ENCODE measurements around the gene KLK1. TPM values are rescaled to one million over a fixed set of nuclear protein-coding genes. Genes with fewer than 3 reads are reported as not detected.

The KLK1 gene
- total RNA-seq (under 1 TPM in 3 of 5 donors, not detected in 2; 0.59 to 0.96 (median 0.60) TPM), total RNA-seq (0 to 0.21 (median 0) reads per million in 29 experiments)
- total RNA-seq (2013), result not detected

DNA sequence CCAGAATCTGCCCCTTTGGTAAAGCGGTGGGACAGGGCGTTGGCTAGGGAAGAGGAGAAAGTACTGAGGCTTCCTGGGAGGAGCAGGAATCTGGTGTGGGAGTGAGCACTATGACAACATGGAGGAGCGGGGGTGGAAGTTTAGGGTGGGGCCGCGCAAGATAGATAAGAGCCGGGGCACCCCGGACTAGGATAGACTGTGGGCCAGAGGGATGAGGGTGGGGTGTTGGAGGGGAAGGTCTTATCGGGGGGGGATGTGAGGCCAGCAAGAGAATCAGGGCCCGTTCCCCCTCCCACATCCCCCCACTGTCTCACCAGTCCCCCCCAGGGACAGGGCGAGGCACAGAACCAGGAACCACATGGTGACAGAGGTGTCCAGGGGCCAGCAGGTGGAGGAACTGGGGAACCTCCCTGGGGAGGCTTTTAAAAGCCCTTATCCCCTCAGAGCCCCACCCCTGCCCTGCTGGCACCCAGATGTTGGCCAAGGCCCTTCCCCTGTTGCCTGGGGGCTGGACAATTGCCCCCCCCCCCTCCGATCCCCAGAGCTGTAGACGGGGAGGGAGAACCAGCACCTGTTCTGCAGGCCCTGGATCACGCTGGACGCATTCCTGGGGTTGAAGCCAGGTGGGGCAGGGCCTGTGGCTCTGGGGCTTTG is at the start of gene KLK1:
Gene KLK1 (minus strand): TSS at position 399 of the 654 bp plus-strand sequence. CDS start 39 bp downstream, at position 360.
- no peaks in the 10 kb centered on the region for H3K9me3 ChIP-seq
- no peaks in the 10 kb centered on the region for H3K36me3 ChIP-seq (ENCODE audit: control insufficient read depth in 2 of 2, extremely low read depth in 1 of 2, insufficient read depth in 1 of 2, low read length in 1 of 2)
- no peak for ATAC-seq (replicated peaks in 1 of 4)
- H3K9me3 Mint-ChIP-seq, result no peaks in the 10 kb centered on the region
- peak within 1 kb of the TSS in 1 of 2 donors; percentile 48 for H3K27ac Mint-ChIP-seq
- WGBS (ENCODE audit: insufficient coverage), result 79% methylated on average over 7 of the region's 14 CpGs
- no peak within 1 kb of the TSS for H3K4me3 Mint-ChIP-seq
- no peaks in the 10 kb centered on the region for H3K36me3 Mint-ChIP-seq
- POLR2A ChIA-PET, result no interaction called here
- H3K4me1 ChIP-seq (ENCODE audit: control insufficient read depth in 1 of 2, extremely low read depth in 1 of 2, insufficient read depth in 2 of 2, low read length in 2 of 2), result peaks cover 0 to 11% of the 10 kb centered on the region in 2 experiments
- H3K27me3 Mint-ChIP-seq, result peaks cover 65 to 68% of the 10 kb centered on the region in 2 donors
- no peak within 1 kb of the TSS for H3K27ac ChIP-seq (ENCODE audit: low read length)
- H3K4me1 Mint-ChIP-seq, result peaks cover 18 to 26% (median 23%) of the 10 kb centered on the region in 3 donors
- H3K27me3 ChIP-seq (replicated peaks in 1 of 2; ENCODE audit: control insufficient read depth in 2 of 2, extremely low read depth in 1 of 2, insufficient read depth in 2 of 2, low read length in 1 of 2), result peaks cover 3 to 74% of the 10 kb centered on the region in 2 experiments
- no peak within 1 kb of the TSS for H3K4me3 ChIP-seq (ENCODE audit: control insufficient read depth in 1 of 2, extremely low read depth in 1 of 2, low read length in 1 of 2)
- DNase-seq, result no peak
- CTCF ChIA-PET, result interaction anchor here in 1 of 2 donors (0.5 kb wide), 1 partner anchor 281 kb away, joined by 3 read pairs; no protein-coding TSS in a partner anchor

DNA sequence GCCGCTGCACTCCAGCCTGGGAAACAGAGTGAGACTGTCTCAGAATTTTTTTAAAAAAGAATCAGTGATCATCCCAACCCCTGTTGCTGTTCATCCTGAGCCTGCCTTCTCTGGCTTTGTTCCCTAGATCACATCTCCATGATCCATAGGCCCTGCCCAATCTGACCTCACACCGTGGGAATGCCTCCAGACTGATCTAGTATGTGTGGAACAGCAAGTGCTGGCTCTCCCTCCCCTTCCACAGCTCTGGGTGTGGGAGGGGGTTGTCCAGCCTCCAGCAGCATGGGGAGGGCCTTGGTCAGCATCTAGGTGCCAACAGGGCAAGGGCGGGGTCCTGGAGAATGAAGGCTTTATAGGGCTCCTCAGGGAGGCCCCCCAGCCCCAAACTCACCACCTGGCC is 49.5 kb upstream of the KLK1 start, which contains the start of gene KLK2:
Gene KLK2 (plus strand): TSS at position 384 of the 400 bp plus-strand sequence. CDS start 35 bp downstream, outside the sequence.
- ChIA-PET POLR2A (no interaction called here), CTCF (no interaction called here)
- ATAC-seq (replicated peaks in 1 of 4) (no peak), DNase-seq (no peak)
- Mint-ChIP-seq H3K27me3 (peaks cover 24 to 31% of the 10 kb centered on the region in 2 donors), H3K36me3 (no peaks in the 10 kb centered on the region), H3K4me3 (no peak within 1 kb of the TSS), H3K4me1 (no peaks in the 10 kb centered on the region), H3K9me3 (no peaks in the 10 kb centered on the region), H3K27ac (no peak within 1 kb of the TSS)
- WGBS (ENCODE audit: insufficient coverage), result 100% methylated on average over 1 of the region's 3 CpGs
- Histone ChIP-seq H3K27me3 (replicated peaks in 1 of 2; ENCODE audit: control insufficient read depth in 2 of 2, extremely low read depth in 1 of 2, insufficient read depth in 2 of 2, low read length in 1 of 2) (peaks cover 0 to 49% of the 10 kb centered on the region in 2 experiments), H3K36me3 (ENCODE audit: control insufficient read depth in 2 of 2, extremely low read depth in 1 of 2, insufficient read depth in 1 of 2, low read length in 1 of 2) (no peaks in the 10 kb centered on the region), H3K9me3 (no peaks in the 10 kb centered on the region), H3K4me3 (ENCODE audit: control insufficient read depth in 1 of 2, extremely low read depth in 1 of 2, low read length in 1 of 2) (no peak within 1 kb of the TSS), H3K27ac (ENCODE audit: low read length) (no peak within 1 kb of the TSS), H3K4me1 (ENCODE audit: control insufficient read depth in 1 of 2, extremely low read depth in 1 of 2, insufficient read depth in 2 of 2, low read length in 2 of 2) (no peaks in the 10 kb centered on the region)

DNA sequence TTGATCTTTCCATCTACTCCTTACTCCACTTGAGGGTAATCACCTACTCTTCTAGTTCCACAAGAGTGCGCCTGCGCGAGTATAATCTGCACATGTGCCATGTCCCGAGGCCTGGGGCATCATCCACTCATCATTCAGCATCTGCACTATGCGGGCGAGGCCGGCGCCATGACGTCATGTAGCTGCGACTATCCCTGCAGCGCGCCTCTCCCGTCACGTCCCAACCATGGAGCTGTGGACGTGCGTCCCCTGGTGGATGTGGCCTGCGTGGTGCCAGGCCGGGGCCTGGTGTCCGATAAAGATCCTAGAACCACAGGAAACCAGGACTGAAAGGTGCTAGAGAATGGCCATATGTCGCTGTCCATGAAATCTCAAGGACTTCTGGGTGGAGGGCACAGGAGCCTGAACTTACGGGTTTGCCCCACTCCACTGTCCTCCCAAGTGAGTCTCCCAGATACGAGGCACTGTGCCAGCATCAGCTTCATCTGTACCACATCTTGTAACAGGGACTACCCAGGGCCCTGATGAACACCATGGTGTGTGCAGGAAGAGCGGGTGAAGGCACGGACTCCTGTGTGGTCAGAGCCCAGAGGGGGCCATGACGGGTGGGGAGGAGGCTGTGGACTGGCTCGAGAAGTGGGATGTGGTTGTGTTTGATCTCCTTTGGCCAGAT is 47.0 kb upstream of the KLK1 start:
- CTCF ChIA-PET, result no interaction called here
- no peak overlapping the region for H3K4me3 Mint-ChIP-seq
- no peaks in the 10 kb centered on the region for H3K4me1 Mint-ChIP-seq
- H3K27ac Mint-ChIP-seq, result no peak overlapping the region
- POLR2A ChIA-PET, result no interaction called here
- ATAC-seq (replicated peaks in 1 of 4) (no peak), DNase-seq (no peak)
- Histone ChIP-seq H3K27me3 (replicated peaks in 1 of 2; ENCODE audit: control insufficient read depth in 2 of 2, extremely low read depth in 1 of 2, insufficient read depth in 2 of 2, low read length in 1 of 2) (peaks cover 0 to 27% of the 10 kb centered on the region in 2 experiments), H3K4me3 (ENCODE audit: control insufficient read depth in 1 of 2, extremely low read depth in 1 of 2, low read length in 1 of 2) (no peak overlapping the region), H3K36me3 (ENCODE audit: control insufficient read depth in 2 of 2, extremely low read depth in 1 of 2, insufficient read depth in 1 of 2, low read length in 1 of 2) (no peaks in the 10 kb centered on the region), H3K4me1 (ENCODE audit: control insufficient read depth in 1 of 2, extremely low read depth in 1 of 2, insufficient read depth in 2 of 2, low read length in 2 of 2) (no peaks in the 10 kb centered on the region), H3K27ac (ENCODE audit: low read length) (no peak overlapping the region), H3K9me3 (no peaks in the 10 kb centered on the region)
- no peaks in the 10 kb centered on the region for H3K9me3 Mint-ChIP-seq
- H3K36me3 Mint-ChIP-seq, result no peaks in the 10 kb centered on the region
- H3K27me3 Mint-ChIP-seq, result peaks cover 37 to 47% of the 10 kb centered on the region in 2 donors
- WGBS (ENCODE audit: insufficient coverage), result 54% methylated on average over 24 of the region's 26 CpGs

DNA sequence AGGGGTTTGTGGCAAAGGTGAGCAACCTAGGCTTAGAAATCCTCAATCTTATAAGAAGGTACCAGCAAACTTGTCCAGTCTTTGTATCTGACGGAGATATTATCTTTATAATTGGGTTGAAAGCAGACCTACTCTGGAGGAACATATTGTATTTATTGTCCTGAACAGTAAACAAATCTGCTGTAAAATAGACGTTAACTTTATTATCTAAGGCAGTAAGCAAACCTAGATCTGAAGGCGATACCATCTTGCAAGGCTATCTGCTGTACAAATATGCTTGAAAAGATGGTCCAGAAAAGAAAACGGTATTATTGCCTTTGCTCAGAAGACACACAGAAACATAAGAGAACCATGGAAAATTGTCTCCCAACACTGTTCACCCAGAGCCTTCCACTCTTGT is 45.9 kb upstream of the KLK1 start:
- no peaks in the 10 kb centered on the region for H3K4me1 ChIP-seq (ENCODE audit: control insufficient read depth in 1 of 2, extremely low read depth in 1 of 2, insufficient read depth in 2 of 2, low read length in 2 of 2)
- peaks cover 0 to 18% of the 10 kb centered on the region in 2 experiments for H3K27me3 ChIP-seq (replicated peaks in 1 of 2; ENCODE audit: control insufficient read depth in 2 of 2, extremely low read depth in 1 of 2, insufficient read depth in 2 of 2, low read length in 1 of 2)
- DNase-seq, result no peak
- H3K9me3 Mint-ChIP-seq, result no peaks in the 10 kb centered on the region
- no peak overlapping the region for H3K4me3 ChIP-seq (ENCODE audit: control insufficient read depth in 1 of 2, extremely low read depth in 1 of 2, low read length in 1 of 2)
- no peaks in the 10 kb centered on the region for H3K36me3 Mint-ChIP-seq
- H3K4me1 Mint-ChIP-seq, result no peaks in the 10 kb centered on the region
- ChIA-PET POLR2A (no interaction called here), CTCF (no interaction called here)
- no peak overlapping the region for H3K4me3 Mint-ChIP-seq
- no peak for ATAC-seq (replicated peaks in 1 of 4)
- H3K9me3 ChIP-seq, result no peaks in the 10 kb centered on the region
- H3K27ac ChIP-seq (ENCODE audit: low read length), result no peak overlapping the region
- WGBS (ENCODE audit: insufficient coverage), result 71% methylated on average over 1 of the region's 4 CpGs
- no peaks in the 10 kb centered on the region for H3K36me3 ChIP-seq (ENCODE audit: control insufficient read depth in 2 of 2, extremely low read depth in 1 of 2, insufficient read depth in 1 of 2, low read length in 1 of 2)
- no peak overlapping the region for H3K27ac Mint-ChIP-seq
- peaks cover 40 to 47% of the 10 kb centered on the region in 2 donors for H3K27me3 Mint-ChIP-seq

DNA sequence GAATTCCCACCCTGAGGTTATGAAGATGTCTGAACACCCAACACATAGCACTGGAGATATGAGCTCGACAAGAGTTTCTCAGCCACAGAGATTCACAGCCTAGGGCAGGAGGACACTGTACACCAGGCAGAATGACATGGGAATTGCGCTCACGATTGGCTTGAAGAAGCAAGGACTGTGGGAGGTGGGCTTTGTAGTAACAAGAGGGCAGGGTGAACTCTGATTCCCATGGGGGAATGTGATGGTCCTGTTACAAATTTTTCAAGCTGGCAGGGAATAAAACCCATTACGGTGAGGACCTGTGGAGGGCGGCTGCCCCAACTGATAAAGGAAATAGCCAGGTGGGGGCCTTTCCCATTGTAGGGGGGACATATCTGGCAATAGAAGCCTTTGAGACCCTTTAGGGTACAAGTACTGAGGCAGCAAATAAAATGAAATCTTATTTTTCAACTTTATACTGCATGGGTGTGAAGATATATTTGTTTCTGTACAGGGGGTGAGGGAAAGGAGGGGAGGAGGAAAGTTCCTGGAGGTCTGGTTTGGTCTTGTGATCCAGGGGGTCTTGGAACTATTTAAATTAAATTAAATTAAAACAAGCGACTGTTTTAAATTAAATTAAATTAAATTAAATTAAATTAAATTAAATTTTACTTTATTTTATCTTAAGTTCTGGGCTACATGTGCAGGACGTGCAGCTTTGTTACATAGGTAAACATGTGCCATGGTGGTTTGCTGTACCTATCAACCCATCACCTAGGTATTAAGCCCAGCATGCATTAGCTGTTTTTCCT is 38.1 kb upstream of the KLK1 start:
- CTCF ChIA-PET, result no interaction called here
- WGBS (ENCODE audit: insufficient coverage), result 86% methylated on average over 4 of the region's 7 CpGs
- peaks cover 51 to 52% of the 10 kb centered on the region in 2 donors for H3K27me3 Mint-ChIP-seq

DNA sequence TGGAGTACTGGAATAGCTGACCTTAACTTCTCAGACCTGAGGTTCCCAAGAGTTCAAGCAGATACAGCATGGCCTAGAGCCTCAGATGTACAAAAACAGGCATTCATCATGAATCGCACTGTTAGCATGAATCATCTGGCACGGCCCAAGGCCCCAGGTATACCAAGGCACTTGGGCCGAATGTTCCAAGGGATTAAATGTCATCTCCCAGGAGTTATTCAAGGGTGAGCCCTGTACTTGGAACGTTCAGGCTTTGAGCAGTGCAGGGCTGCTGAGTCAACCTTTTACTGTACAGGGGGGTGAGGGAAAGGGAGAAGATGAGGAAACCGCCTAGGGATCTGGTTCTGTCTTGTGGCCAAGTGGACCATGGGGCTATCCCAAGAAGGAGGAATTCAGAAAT is 37.4 kb upstream of the KLK1 start:
- Mint-ChIP-seq H3K27me3 (peaks cover 52 to 54% of the 10 kb centered on the region in 2 donors), H3K27ac (no peak overlapping the region), H3K4me3 (no peak overlapping the region), H3K4me1 (no peaks in the 10 kb centered on the region), H3K9me3 (peaks cover 0 to 16% (median 14%) of the 10 kb centered on the region in 3 donors), H3K36me3 (no peaks in the 10 kb centered on the region)
- peaks cover 3 to 38% of the 10 kb centered on the region in 2 experiments for H3K27me3 ChIP-seq (replicated peaks in 1 of 2; ENCODE audit: control insufficient read depth in 2 of 2, extremely low read depth in 1 of 2, insufficient read depth in 2 of 2, low read length in 1 of 2)
- H3K36me3 ChIP-seq (ENCODE audit: control insufficient read depth in 2 of 2, extremely low read depth in 1 of 2, insufficient read depth in 1 of 2, low read length in 1 of 2), result no peaks in the 10 kb centered on the region
- no peaks in the 10 kb centered on the region for H3K9me3 ChIP-seq
- POLR2A ChIA-PET, result no interaction called here
- H3K4me1 ChIP-seq (ENCODE audit: control insufficient read depth in 1 of 2, extremely low read depth in 1 of 2, insufficient read depth in 2 of 2, low read length in 2 of 2), result no peaks in the 10 kb centered on the region
- CTCF ChIA-PET, result interaction anchor here in 1 of 2 donors (0.6 kb wide), 1 partner anchor 33 kb away, joined by 11 read pairs; no protein-coding TSS in a partner anchor
- WGBS (ENCODE audit: insufficient coverage), result 80% methylated on average over 4 of the region's 5 CpGs
- no peak overlapping the region for H3K27ac ChIP-seq (ENCODE audit: low read length)
- no peak for DNase-seq
- ATAC-seq (replicated peaks in 1 of 4), result no peak
- H3K4me3 ChIP-seq (ENCODE audit: control insufficient read depth in 1 of 2, extremely low read depth in 1 of 2, low read length in 1 of 2), result no peak overlapping the region

More for the DNA sequence above, 38.1 kb upstream of the KLK1 start:
- no peaks in the 10 kb centered on the region for H3K36me3 Mint-ChIP-seq
- ATAC-seq (replicated peaks in 1 of 4) (no peak), DNase-seq (no peak)
- H3K9me3 Mint-ChIP-seq, result peaks cover 0 to 16% (median 14%) of the 10 kb centered on the region in 3 donors
- H3K9me3 ChIP-seq, result no peaks in the 10 kb centered on the region
- peaks cover 3 to 34% of the 10 kb centered on the region in 2 experiments for H3K27me3 ChIP-seq (replicated peaks in 1 of 2; ENCODE audit: control insufficient read depth in 2 of 2, extremely low read depth in 1 of 2, insufficient read depth in 2 of 2, low read length in 1 of 2)
- POLR2A ChIA-PET, result no interaction called here
- no peak overlapping the region for H3K4me3 Mint-ChIP-seq
- no peaks in the 10 kb centered on the region for H3K4me1 Mint-ChIP-seq
- no peak overlapping the region for H3K4me3 ChIP-seq (ENCODE audit: control insufficient read depth in 1 of 2, extremely low read depth in 1 of 2, low read length in 1 of 2)
- H3K36me3 ChIP-seq (ENCODE audit: control insufficient read depth in 2 of 2, extremely low read depth in 1 of 2, insufficient read depth in 1 of 2, low read length in 1 of 2), result no peaks in the 10 kb centered on the region
- H3K27ac Mint-ChIP-seq, result no peak overlapping the region
- no peaks in the 10 kb centered on the region for H3K4me1 ChIP-seq (ENCODE audit: control insufficient read depth in 1 of 2, extremely low read depth in 1 of 2, insufficient read depth in 2 of 2, low read length in 2 of 2)
- H3K27ac ChIP-seq (ENCODE audit: low read length), result no peak overlapping the region
